Testis (tissue), 3 donors: ENCODE data around the gene GLO1. TPM values are rescaled to one million over a fixed set of nuclear protein-coding genes. Genes with fewer than 3 reads are reported as not detected.

Experiments used
- DNase-seq: peaks from one replicate; pipeline ENCODE4 v3.0.0-alpha.2; 2019
- H3K27ac ChIP-seq, 2 donors: fragments of 200-600 bp; sonication (generic); one replicate each; pipeline ENCODE4 v1.5.1; 2019
- H3K27me3 ChIP-seq: fragments of 200-600 bp; sonication (generic); one replicate; pipeline ENCODE4 v1.5.1; 2019
- H3K36me3 ChIP-seq: fragments of 200-600 bp; sonication (generic); one replicate; pipeline ENCODE4 v1.5.1; 2017; ENCODE audit warnings: low read depth; ENCODE audit errors: missing control alignments
- H3K4me1 ChIP-seq: fragments of 200-600 bp; sonication (generic); one replicate; pipeline ENCODE4 v1.5.1; 2019
- H3K4me3 ChIP-seq, 2 donors: fragments of 200-600 bp; sonication (generic); one replicate each; pipeline ENCODE4 v1.5.1; 2017 to 2019
- H3K9me3 ChIP-seq: fragments of 200-600 bp; sonication (generic); one replicate; pipeline ENCODE4 v1.5.1; 2017
- CTCF ChIP-seq, 3 experiments: fragments of 450-650 bp in 2 of 3; fragments of 200-600 bp in 1 of 3; sonication (generic) in 1 of 3; IDR thresholded peaks; one replicate each; pipeline ENCODE4 v1.5.1; 2016 to 2019; ENCODE audit warnings: antibody characterized with exemption in 3 of 3, mild to moderate bottlenecking in 2 of 3, moderate library complexity in 1 of 3
- POLR2A ChIP-seq: fragments of 450-650 bp; IDR thresholded peaks from one replicate; pipeline ENCODE4 v1.6.1; 2017; ENCODE audit warnings: antibody characterized with exemption, mild to moderate bottlenecking, moderate library complexity
- WGBS, 2 donors: methylation state at CpG; one replicate each; pipeline ENCODE4 v1.1.5; 2018; 5-methylcytosine and 5-hydroxymethylcytosine counted together
- intact Hi-C: fragments of 100-400 bp; cut with DNase I; formaldehyde crosslinking; loops from one replicate; pipeline ENCODE4 v1.15.1; 2023; ENCODE audit warnings: low total_unique reads
- polyA plus RNA-seq: library from polyadenylated mRNA; stranded (reverse); fragments of 350-450 nt; fragmentation: Illumina TruSeq; extraction: RNeasy Lipid Tissue Mini Kit (QIAGEN cat#74804); gene quantifications from one replicate; pipeline ENCODE4 v1.2.3, GENCODE V29; 2014; ENCODE audit warnings: low read depth, low replicate concordance; ENCODE audit not compliant: insufficient read depth
- total RNA-seq, 2 donors: library from RNA; depleted of rRNA; stranded (reverse); fragments of >200 nt; gene quantifications; one replicate each; pipeline ENCODE4 v1.2.3, GENCODE V29; 2016

Gene GLO1
- total and polyA plus RNA-seq, 3 donors from 2014 or later, result 51.0 to 78.6 (median 54.3) TPM

GRCh38 chr6:38722038-38722437 is 19.1 kb upstream of the GLO1 start:
- H3K27ac ChIP-seq, result no peak overlapping the region
- intact Hi-C loops, result no loop called here

GRCh38 chr6:38720295-38720694 is 17.4 kb upstream of the GLO1 start:
- TF ChIP-seq POLR2A (no peak), CTCF (IDR thresholded peaks at IDR 0.05) (no peak)
- no peaks in the 10 kb centered on the region for H3K4me1 ChIP-seq
- no peak overlapping the region for H3K4me3 ChIP-seq
- no peaks in the 10 kb centered on the region for H3K36me3 ChIP-seq
- no peak for DNase-seq
- H3K9me3 ChIP-seq, result no peaks in the 10 kb centered on the region
- H3K27ac ChIP-seq, result no peak overlapping the region
- WGBS, 2 donors, result 30 to 61% methylated on average over 2 of the region's 2 CpGs
- H3K27me3 ChIP-seq, result no peaks in the 10 kb centered on the region
- intact Hi-C loops, result no loop called here

More at GRCh38 chr6:38722038-38722437, 19.1 kb upstream of the GLO1 start:
- no peak for DNase-seq
- Histone ChIP-seq H3K4me1 (no peaks in the 10 kb centered on the region), H3K9me3 (no peaks in the 10 kb centered on the region), H3K36me3 (no peaks in the 10 kb centered on the region), H3K27me3 (no peaks in the 10 kb centered on the region), H3K4me3 (no peak overlapping the region)
- 45 to 60% methylated on average over 3 of the region's 3 CpGs for WGBS, 2 donors
- TF ChIP-seq CTCF (IDR thresholded peaks at IDR 0.05), result no peak
- TF ChIP-seq POLR2A, result no peak

- WGBS, 2 donors, result 95 to 100% methylated on average over 1 of the region's 1 CpG
Observed at GRCh38 chr6:38719358-38719757, 16.4 kb upstream of the GLO1 start.

GRCh38 chr6:38716825-38717224 is 13.9 kb upstream of the GLO1 start:
- Histone ChIP-seq H3K4me3 (no peak overlapping the region), H3K36me3 (no peaks in the 10 kb centered on the region), H3K27ac (no peak overlapping the region), H3K9me3 (no peaks in the 10 kb centered on the region), H3K4me1 (no peaks in the 10 kb centered on the region), H3K27me3 (no peaks in the 10 kb centered on the region)
- 96 to 98% methylated on average over 2 of the region's 2 CpGs for WGBS, 2 donors
- intact Hi-C loops, result no loop called here
- no peak for DNase-seq
- TF ChIP-seq CTCF (IDR thresholded peaks at IDR 0.05) (no peak), POLR2A (no peak)

More at GRCh38 chr6:38719358-38719757, 16.4 kb upstream of the GLO1 start:
- H3K36me3 ChIP-seq, result no peaks in the 10 kb centered on the region
- H3K9me3 ChIP-seq, result no peaks in the 10 kb centered on the region
- H3K4me1 ChIP-seq, result no peaks in the 10 kb centered on the region
- H3K27me3 ChIP-seq, result no peaks in the 10 kb centered on the region
- TF ChIP-seq CTCF (IDR thresholded peaks at IDR 0.05) (no peak), POLR2A (no peak)
- intact Hi-C loops, result no loop called here
- no peak overlapping the region for H3K27ac ChIP-seq
- DNase-seq, result no peak
- no peak overlapping the region for H3K4me3 ChIP-seq

- Histone ChIP-seq H3K27ac (no peak within 1 kb of the TSS), H3K36me3 (no peaks in the 10 kb centered on the region), H3K9me3 (no peaks in the 10 kb centered on the region), H3K27me3 (no peaks in the 10 kb centered on the region), H3K4me3 (peak within 1 kb of the TSS; percentile 38 to 49), H3K4me1 (no peaks in the 10 kb centered on the region)
- intact Hi-C loops, result no loop called here
- DNase-seq, result peak; percentile 19
- TF ChIP-seq CTCF (IDR thresholded peaks at IDR 0.05) (no peak), POLR2A (no peak)
- WGBS, 2 donors, result 10 to 11% methylated on average over 19 to 44 of the region's 44 CpGs
Observed at GRCh38 chr6:38715016-38715689, 12.2 kb upstream of the GLO1 start, which contains the start of gene DNAH8. Gene DNAH8 (plus strand): TSS chr6:38715311. CDS start chr6:38722810, 7,499 bp downstream.
